Breast epithelium (tissue), 4 donors: ENCODE data around the gene TMCC2. TPM values are rescaled to one million over a fixed set of nuclear protein-coding genes. Genes with fewer than 3 reads are reported as not detected.

ENCODE experiments used
- DNase-seq, 2 donors: peaks; one replicate each; pipeline ENCODE4 v3.0.0-alpha.2; 2019; ENCODE audit warnings: low spot score in 2 of 2
- H3K27ac ChIP-seq, 2 donors: fragments of 200-600 bp; sonication (generic) in 1 of 2; one replicate each; pipeline ENCODE4 v1.5.1; 2016 to 2019; ENCODE audit warnings: mild to moderate bottlenecking in 1 of 2
- H3K27me3 ChIP-seq, 2 donors: fragments of 200-600 bp; sonication (generic) in 1 of 2; one replicate each; pipeline versions ENCODE4 v1.5.1 to v1.6.0; 2017 to 2019; ENCODE audit warnings: control low read depth in 1 of 2, mild to moderate bottlenecking in 1 of 2
- H3K36me3 ChIP-seq: fragments of 200-600 bp; one replicate; pipeline ENCODE4 v1.5.1; 2019
- H3K4me1 ChIP-seq, 2 donors: fragments of 200-600 bp; sonication (generic); one replicate each; pipeline ENCODE4 v1.5.1; 2016 to 2019; ENCODE audit warnings: control low read depth in 1 of 2
- H3K4me3 ChIP-seq, 3 donors: fragments of 200-600 bp; sonication (generic); 1 replicate in 2 of 3; 2 replicates in 1 of 3; pipeline ENCODE4 v1.5.1; 2016 to 2019; ENCODE audit warnings: mild to moderate bottlenecking in 3 of 3, moderate library complexity in 2 of 3
- H3K9me3 ChIP-seq, 2 donors: fragments of 200-600 bp; sonication (generic) in 1 of 2; one replicate each; pipeline ENCODE4 v1.5.1; 2016 to 2019; ENCODE audit warnings: control low read depth in 1 of 2
- CTCF ChIP-seq, 3 donors: fragments of 450-650 bp; IDR thresholded peaks; one replicate each; pipeline ENCODE4 v1.5.1; 2016 to 2017; ENCODE audit warnings: antibody characterized with exemption in 3 of 3, mild to moderate bottlenecking in 3 of 3, moderate library complexity in 3 of 3
- POLR2A ChIP-seq: fragments of 450-650 bp; IDR thresholded peaks from one replicate; pipeline ENCODE4 v1.6.1; 2016; ENCODE audit warnings: antibody characterized with exemption, mild to moderate bottlenecking, moderate library complexity
- POLR2AphosphoS5 ChIP-seq, 3 donors: sonication (generic); formaldehyde crosslinking; IDR thresholded peaks; one replicate each; pipeline ENCODE4 v1.6.1; 2017; ENCODE audit warnings: antibody characterized with exemption in 3 of 3
- intact Hi-C: fragments of 100-400 bp; cut with DNase I; formaldehyde crosslinking; loops from one replicate; pipeline ENCODE4 v1.15.1; 2023; ENCODE audit warnings: low total_unique reads
- total RNA-seq, 3 donors: library from RNA; depleted of rRNA; stranded (reverse); fragments of >200 nt; gene quantifications; one replicate each; pipeline ENCODE4 v1.1.0, GENCODE V29; 2016

TMCC2 gene
- total RNA-seq, 3 donors from 2014 or later = 1.1 to 2.2 (median 2.0) TPM

GRCh38 chr1:205186191-205186590, 41.6 kb upstream of the TMCC2 start:
- TF ChIP-seq CTCF (IDR thresholded peaks at IDR 0.05) = no peak
- no peak for TF ChIP-seq POLR2A
- TF ChIP-seq POLR2AphosphoS5 (IDR thresholded peaks at IDR 0.05) = no peak
- Histone ChIP-seq H3K27me3 (no peaks in the 10 kb centered on the region), H3K4me1 (peaks cover 0 to 11% of the 10 kb centered on the region in 2 donors), H3K4me3 (no peak overlapping the region), H3K27ac (no peak overlapping the region), H3K9me3 (no peaks in the 10 kb centered on the region), H3K36me3 (no peaks in the 10 kb centered on the region)
- no peak for DNase-seq
- intact Hi-C loops = no loop called here

- TF ChIP-seq POLR2AphosphoS5 (IDR thresholded peaks at IDR 0.05) (no peak), POLR2A (no peak), CTCF (IDR thresholded peaks at IDR 0.05) (no peak)
- Histone ChIP-seq H3K27ac (no peak overlapping the region), H3K4me3 (no peak overlapping the region), H3K4me1 (peaks cover 0 to 11% of the 10 kb centered on the region in 2 donors), H3K9me3 (no peaks in the 10 kb centered on the region), H3K36me3 (no peaks in the 10 kb centered on the region), H3K27me3 (no peaks in the 10 kb centered on the region)
- intact Hi-C loops = no loop called here
- no peak for DNase-seq
Measured at GRCh38 chr1:205187420-205187819, 40.3 kb upstream of the TMCC2 start.

- Histone ChIP-seq H3K4me3 (no peak overlapping the region), H3K27me3 (no peaks in the 10 kb centered on the region), H3K36me3 (no peaks in the 10 kb centered on the region), H3K4me1 (peaks cover 0 to 10% of the 10 kb centered on the region in 2 donors), H3K9me3 (no peaks in the 10 kb centered on the region), H3K27ac (no peak overlapping the region)
- intact Hi-C loops = no loop called here
- no peak for TF ChIP-seq POLR2A
- no peak for TF ChIP-seq POLR2AphosphoS5 (IDR thresholded peaks at IDR 0.05)
- TF ChIP-seq CTCF (IDR thresholded peaks at IDR 0.05) = no peak
- no peak for DNase-seq
Measured at GRCh38 chr1:205188098-205188497, 39.6 kb upstream of the TMCC2 start.

- intact Hi-C loops = no loop called here
- TF ChIP-seq CTCF (IDR thresholded peaks at IDR 0.05) (no peak), POLR2A (no peak), POLR2AphosphoS5 (IDR thresholded peaks at IDR 0.05) (no peak)
- Histone ChIP-seq H3K4me1 (peaks cover 0 to 5% of the 10 kb centered on the region in 2 donors), H3K27ac (no peak overlapping the region), H3K36me3 (no peaks in the 10 kb centered on the region), H3K4me3 (no peak overlapping the region), H3K9me3 (no peaks in the 10 kb centered on the region), H3K27me3 (no peaks in the 10 kb centered on the region)
- DNase-seq = no peak
Measured at GRCh38 chr1:205188596-205188995, 39.1 kb upstream of the TMCC2 start.

GRCh38 chr1:205189131-205189530, 38.6 kb upstream of the TMCC2 start:
- no peak overlapping the region for H3K27ac ChIP-seq
- H3K9me3 ChIP-seq = no peaks in the 10 kb centered on the region
- no peaks in the 10 kb centered on the region for H3K27me3 ChIP-seq
- H3K4me3 ChIP-seq = no peak overlapping the region
- no peaks in the 10 kb centered on the region for H3K4me1 ChIP-seq
- H3K36me3 ChIP-seq = no peaks in the 10 kb centered on the region
- intact Hi-C loops = no loop called here
- TF ChIP-seq POLR2AphosphoS5 (IDR thresholded peaks at IDR 0.05) (no peak), CTCF (IDR thresholded peaks at IDR 0.05) (no peak), POLR2A (no peak)
- DNase-seq = no peak
